ENCODE data around the gene DPF3.
"Not testable (repeated sequence)": the region's sequence is repeated elsewhere in the genome, so short reads cannot be mapped to it uniquely, and the experiment has no call there.

The DPF3 gene

GRCh38 chr14:72878746-72879145, 15.2 kb downstream of the DPF3 start:
- no peak for DNase-seq

- no peak for DNase-seq
Measured at GRCh38 chr14:72876710-72877063, 17.2 kb downstream of the DPF3 start.

- DNase-seq, result no peak
Measured at GRCh38 chr14:72876005-72876709, 17.7 kb downstream of the DPF3 start.

GRCh38 chr14:72870878-72871277, 23.0 kb downstream of the DPF3 start:
- DNase-seq, result not testable (repeated sequence)

- DNase-seq, result no peak
Measured at GRCh38 chr14:72869407-72870329, 24.2 kb downstream of the DPF3 start.

- no peak for DNase-seq
Measured at GRCh38 chr14:72868500-72868899, 25.4 kb downstream of the DPF3 start.

GRCh38 chr14:72864712-72865365, 29.1 kb downstream of the DPF3 start:
- DNase-seq, result no peak

- no peak for DNase-seq
Measured at GRCh38 chr14:72863216-72864006, 30.5 kb downstream of the DPF3 start.

GRCh38 chr14:72856530-72857266, 37.2 kb downstream of the DPF3 start:
- DNase-seq, result no peak

GRCh38 chr14:72855913-72856312, 38.0 kb downstream of the DPF3 start:
- no peak for DNase-seq

GRCh38 chr14:72852194-72852593, 41.7 kb downstream of the DPF3 start:
- no peak for DNase-seq

- no peak for DNase-seq
Measured at GRCh38 chr14:72851635-72852034, 42.3 kb downstream of the DPF3 start.

GRCh38 chr14:72850360-72850759, 43.5 kb downstream of the DPF3 start:
- DNase-seq, result no peak

- DNase-seq, result no peak
Measured at GRCh38 chr14:72849222-72849621, 44.7 kb downstream of the DPF3 start.

- DNase-seq, result no peak
Measured at GRCh38 chr14:72847721-72848120, 46.2 kb downstream of the DPF3 start.

- no peak for DNase-seq
Measured at GRCh38 chr14:72845683-72846082, 48.2 kb downstream of the DPF3 start.

GRCh38 chr14:72845196-72845595, 48.7 kb downstream of the DPF3 start:
- DNase-seq, result no peak

GRCh38 chr14:72844524-72844923, 49.4 kb downstream of the DPF3 start:
- DNase-seq, result peak; percentile 64

- DNase-seq, result no peak
Measured at GRCh38 chr14:72839753-72840607, 53.9 kb downstream of the DPF3 start.

- DNase-seq, result no peak
Measured at GRCh38 chr14:72839351-72839750, 54.5 kb downstream of the DPF3 start.

GRCh38 chr14:72836085-72836484, 57.8 kb downstream of the DPF3 start:
- DNase-seq, result no peak

Measured in HCEC 1CT (cell line).